Measurements from ENCODE around the gene CBLIF.
A peak's percentile ranks its signal among the peaks of the same experiment; 100 is the strongest.
"Not testable (repeated sequence)": the region's sequence is repeated elsewhere in the genome, so short reads cannot be mapped to it uniquely, and the experiment has no call there.

Gene CBLIF

DNA sequence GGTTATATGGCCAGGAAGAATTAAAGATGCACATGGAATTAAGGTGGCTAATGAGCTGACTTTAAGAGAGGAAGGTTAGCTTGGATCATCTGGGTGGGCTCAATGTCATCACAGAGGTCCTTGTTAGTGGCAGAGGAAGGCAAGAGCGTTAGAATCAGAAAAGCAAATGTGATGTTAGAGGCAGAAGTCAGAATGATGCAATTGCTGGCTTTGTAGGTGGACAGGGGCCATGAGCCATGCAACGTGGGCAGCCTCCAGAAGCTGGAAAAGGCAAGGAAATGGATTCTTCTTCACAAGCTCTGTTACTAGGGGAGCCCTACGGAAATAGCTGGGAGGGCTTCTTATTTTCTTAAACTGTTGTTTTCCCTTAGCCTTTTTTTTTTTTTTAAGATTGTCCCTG lies 2.3 kb upstream of the CBLIF start:
- no peak for DNase-seq (ENCODE audit: low read depth)

DNA sequence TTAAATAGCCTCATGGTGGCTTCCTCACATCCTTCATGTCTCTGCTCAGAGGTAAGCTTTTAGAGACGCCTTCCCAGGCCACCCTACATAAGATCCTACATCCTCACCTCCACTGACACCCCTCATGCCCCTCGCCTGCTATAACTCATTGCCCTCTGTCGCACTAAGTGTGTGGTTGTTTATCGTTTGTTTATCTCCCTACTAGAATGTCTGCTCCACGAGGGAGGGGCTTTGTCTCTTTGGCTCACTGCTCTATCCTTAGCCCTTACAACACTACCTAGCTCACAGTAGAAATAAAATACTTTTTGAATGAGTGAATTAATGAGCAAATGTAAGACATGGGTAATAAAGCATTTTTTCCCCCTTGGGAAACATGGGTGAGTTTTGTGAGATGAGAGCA lies 1.3 kb upstream of the CBLIF start:
- DNase-seq (ENCODE audit: low read depth), result no peak

DNA sequence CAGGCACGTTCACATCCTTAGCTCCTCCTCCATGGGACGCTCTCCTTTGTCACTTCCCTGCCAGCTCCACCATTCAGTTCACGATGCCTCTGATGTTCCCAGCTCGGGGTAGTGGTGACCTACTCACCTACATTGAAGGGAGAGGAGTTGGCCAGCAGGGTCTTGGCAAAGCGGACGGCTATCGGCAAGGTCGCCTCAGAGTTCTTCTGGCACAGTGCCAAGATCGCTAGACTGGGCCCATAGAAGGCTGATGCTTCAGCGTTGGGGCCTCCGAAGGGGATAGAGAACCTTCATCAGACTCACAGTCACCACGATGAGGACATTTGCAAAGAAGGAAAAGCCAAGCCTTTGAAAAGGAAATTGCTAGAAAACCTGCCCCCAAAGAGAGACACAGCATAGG lies 3.0 kb downstream of the CBLIF start:
- DNase-seq (ENCODE audit: low read depth), result no peak

DNA sequence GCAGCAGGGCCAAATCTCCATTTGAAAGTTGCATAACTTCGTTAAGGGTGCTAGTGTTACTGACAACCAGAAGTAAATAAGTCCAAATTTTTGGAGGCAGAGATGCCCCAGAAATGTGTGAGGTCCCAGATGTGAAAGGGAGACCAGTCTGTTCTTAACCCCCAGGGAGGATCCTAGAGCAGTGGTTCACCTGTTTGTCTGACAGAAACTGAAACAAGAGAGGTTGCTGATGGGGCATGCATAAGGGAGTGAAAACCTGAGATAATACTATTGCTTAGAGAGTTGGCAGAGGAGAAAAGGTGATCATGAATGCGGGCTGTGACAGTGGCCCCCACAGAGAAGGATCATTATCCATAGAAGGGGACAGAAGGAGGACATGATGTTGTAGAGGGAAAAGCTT lies 3.8 kb downstream of the CBLIF start:
- no peak for DNase-seq (ENCODE audit: low read depth)

DNA sequence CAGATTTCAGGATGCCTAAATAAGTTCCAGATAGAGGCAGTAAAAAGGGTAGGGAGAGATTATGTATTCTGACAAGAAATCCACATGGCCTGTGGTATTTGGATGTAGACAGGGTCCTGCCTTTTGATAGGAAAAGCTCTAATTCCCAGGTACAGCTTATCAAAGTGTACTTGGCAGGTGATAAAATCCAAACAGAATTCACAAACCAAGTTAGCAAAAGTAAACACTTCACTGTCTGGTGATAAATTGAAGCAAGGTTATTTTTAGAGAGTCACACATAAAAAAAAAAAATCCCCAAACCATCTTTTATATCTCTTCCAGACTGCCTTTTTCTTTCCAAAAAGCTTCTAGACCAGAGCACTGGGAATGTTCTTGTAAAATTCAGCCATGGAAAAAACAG lies 5.7 kb downstream of the CBLIF start:
- DNase-seq (ENCODE audit: low read depth), result no peak

DNA sequence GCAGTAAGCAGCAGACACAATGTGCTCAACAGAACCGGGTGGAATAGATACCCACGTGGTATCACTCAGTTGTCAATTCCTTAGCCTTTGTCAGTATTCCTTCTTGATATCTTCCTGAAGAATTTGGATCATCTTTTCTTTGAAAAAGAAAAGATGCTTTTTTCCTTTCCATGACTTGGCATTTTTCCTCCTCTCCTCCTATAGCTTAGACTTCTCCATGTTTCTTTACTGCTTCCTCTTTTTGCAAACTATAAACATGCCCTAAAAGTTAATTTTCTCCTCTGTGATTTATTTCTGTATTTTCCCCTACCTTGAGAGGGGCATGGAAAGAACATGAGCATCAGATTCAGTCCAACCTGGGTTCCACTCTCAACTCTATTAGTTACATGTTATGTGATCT lies 11.7 kb downstream of the CBLIF start:
- DNase-seq (ENCODE audit: low read depth), result no peak

DNA sequence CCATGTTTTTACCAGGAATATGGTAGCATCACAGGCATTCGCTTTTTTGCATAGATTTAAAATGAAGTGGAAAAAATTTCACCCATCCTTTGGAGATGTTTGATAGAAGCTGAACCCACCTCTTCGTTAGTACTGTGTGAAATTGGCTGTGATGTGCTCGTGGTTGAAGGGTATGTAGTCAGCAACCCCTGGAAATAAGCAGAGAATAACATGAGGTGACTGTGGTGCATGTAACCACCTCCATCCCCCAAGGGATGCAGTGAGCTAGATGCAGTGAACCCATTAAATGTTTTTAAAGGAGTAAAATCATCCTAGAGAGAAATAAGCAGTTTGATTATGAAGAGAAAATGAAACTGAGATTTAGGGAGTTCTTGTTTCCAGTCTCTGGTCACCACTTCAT lies 15.9 kb downstream of the CBLIF start:
- no peak for DNase-seq (ENCODE audit: low read depth)

DNA sequence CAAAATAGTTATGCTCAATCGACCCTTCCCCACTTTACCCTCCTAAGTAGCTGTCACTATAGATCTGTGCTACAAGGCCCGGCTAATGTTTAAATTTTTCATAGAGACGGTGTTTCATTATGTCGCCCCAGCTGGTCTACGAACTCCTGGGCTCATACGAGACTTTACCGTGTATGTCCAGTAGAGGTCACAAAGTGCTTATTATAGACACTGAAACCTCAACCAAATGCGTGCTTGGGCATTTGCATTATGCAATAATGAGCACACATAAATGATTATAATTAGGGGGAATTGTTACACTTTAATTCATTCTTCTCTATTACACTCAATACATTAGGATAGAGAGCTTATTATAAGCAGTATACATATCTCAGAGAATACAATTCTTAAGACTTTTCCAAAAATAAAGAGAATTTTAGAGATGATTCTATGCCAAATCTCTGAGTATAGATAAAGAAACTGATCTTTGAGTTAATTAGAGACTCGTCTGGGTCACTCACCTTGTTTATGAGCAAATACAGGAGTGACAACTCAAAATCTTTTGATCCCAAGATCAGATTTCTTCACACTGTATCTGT lies 22.2 kb downstream of the CBLIF start:
- DNase-seq (ENCODE audit: low read depth), result peak; percentile 33

DNA sequence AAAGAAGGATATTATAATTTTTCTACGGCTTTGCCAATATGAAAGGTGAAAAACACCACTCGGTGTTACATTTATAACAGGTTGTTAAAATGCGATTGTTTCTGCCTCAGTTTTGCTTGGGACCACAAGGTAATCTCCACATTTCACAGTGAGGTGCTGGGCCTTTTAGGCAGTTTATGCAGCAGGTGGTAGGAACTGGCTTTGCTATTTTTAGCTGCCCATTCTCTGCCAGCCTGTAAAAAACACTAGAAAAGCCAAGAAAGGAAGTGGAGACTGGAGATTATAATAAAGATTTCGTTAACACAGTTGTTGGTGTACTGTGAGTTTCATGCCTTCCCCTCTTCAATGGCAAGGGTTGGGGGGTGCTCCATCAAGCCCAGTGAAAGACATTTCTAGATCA lies 26.7 kb downstream of the CBLIF start:
- no peak for DNase-seq (ENCODE audit: low read depth)

DNA sequence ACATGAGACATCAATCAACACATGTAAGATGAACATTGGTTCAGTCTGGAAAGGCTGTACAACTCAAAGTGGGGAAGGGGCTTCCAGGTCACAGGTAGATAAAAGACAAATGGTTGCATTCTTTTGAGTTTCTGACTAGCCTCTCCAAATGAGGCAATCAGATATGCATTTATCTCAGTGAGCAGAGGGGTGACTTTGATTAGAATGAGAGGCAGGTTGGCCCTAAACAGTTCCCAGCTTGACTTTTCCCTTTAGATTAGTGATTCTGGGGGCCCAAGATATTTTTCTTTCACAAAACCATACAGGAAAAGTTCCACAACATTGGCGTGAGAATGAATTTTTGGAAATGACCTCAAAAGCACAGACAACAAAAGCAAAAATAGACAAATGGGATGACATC lies 28.9 kb downstream of the CBLIF start:
- DNase-seq (ENCODE audit: low read depth), result not testable (repeated sequence)

DNA sequence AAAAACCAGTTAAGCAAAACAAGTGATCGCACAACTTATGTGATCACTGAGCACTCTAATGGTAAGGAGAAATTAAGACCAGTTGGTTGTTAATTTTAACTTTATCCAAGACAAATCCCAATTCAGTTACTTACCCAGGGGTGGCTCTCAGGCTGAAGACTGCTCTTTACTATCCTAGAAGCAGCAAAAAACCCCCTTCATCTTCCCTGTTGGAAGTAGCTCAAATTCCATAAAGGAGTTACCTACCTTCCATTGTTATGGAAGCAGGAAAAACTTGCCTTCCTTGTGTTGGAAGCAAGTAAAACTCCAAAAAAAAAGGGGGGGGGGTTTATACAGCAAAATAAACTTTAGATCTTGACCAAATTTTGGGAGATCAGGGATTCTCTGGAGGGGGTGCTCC lies 29.5 kb downstream of the CBLIF start:
- no peak for DNase-seq (ENCODE audit: low read depth)

DNA sequence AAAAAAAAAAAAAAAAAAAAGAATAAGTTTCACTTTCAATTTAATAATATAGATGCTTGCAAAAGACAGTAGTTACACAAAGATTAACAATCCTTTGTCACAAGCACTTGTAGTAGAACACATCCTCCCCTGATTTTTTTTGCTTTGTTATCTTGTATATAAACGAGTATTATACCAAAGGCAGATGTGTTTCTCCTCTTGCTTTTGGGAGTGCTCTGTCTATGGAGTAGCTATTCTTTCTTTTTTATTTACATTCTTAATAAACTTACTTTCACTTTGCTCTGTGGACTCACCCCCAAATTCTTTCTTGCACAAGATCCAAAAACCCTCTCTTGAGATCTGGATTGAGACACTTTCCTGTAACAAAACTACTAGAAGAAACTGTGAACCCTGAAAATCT lies 31.3 kb downstream of the CBLIF start:
- DNase-seq (ENCODE audit: low read depth), result no peak

DNA sequence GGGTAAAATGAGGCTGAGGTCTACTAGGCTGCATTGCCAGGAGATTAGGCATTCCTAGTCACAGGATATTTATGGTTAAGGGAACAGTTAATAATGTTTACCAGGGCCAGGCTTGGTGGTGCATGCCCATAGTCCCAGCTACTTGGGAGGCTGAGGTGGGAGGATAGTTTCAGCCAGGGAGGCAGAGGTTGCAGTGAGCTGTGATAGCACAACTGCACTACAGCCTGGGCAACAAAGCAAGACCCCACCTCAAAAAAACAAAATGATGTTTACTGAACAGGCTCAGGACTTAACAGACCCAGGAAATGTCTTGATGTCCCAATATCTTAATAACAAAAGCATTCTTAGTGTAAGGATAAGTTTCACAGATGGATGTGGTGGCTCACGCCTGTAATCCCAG lies 31.9 kb downstream of the CBLIF start:
- no peak for DNase-seq (ENCODE audit: low read depth)

DNA sequence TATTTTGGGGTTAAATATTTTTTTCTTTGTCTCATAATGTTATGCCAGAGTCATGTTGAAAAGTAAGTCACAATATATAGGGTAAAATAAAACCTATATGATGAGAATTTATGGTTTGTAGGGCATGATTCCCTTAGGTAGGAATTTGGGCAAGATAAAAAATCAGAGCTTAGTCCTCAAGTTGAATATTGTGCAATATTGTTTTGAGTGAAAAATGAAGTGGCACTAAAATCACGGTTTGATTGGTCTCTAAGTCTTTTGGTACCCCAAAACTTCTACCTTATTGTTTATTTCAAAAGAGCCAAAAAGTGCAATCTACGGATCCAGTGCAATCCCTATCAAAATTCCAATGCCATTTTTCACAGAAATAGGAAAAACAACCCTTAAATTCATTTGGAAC lies 33.1 kb downstream of the CBLIF start:
- DNase-seq (ENCODE audit: low read depth), result no peak

DNA sequence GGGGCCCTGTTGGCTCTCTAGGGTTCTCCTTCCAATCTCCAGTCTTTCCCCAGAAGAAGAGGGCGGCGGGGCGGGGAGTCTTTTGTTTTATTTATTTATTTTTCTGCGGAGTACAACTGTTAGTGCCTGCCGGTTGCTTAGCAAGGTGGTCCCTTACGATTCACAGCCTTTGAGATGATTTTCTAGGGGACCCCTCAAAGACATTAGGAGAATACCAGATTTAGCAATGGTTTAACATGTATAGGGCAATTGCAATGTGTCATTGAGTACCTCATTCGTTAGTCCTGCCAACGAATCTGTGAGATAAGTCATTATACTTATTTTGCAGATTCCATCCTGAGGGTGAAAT lies 34.4 kb downstream of the CBLIF start:
- DNase-seq (ENCODE audit: low read depth), result no peak

DNA sequence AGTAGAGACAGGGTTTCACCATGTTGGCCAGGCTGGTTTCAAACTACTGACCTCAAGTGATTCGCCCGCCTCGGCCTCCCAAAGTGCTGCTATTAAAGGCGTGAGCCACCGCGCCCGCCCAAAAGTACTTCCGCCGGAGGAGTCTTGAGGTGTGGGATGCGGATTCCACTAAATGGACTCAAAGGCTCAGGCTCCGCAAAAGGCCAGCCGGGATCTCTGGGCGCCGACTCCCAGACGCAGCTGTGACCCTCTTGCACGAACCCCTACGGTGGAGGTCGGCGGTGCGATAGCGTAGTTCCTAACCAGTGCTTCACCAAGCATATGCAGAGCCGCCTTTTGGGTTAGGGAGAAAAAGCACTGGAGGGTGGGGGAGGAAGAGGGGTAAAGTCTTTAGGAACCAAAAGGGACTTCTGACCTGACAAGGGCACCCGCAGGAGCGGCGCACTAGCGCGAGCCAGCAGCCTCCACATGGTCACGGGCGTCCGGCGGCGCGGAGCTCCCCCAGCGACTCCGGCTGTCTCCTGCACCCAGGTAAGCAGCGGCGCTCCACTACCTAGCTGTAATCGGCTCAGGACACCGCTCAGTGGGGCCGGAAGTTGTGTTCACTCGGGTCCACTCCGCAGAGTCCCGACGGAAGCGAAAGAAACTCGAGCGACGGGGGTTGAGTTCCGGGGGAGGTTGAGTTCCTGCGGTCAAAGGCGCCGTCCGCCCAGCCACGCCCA lies 34.9 kb downstream of the CBLIF start, which contains the start of gene MRPL16:
Gene MRPL16, minus strand, starts transcription at position 590 of the 722 bp plus-strand sequence. Its CDS starts 120 bp downstream, at position 470.
- peak; percentile 80 for DNase-seq (ENCODE audit: low read depth)

DNA sequence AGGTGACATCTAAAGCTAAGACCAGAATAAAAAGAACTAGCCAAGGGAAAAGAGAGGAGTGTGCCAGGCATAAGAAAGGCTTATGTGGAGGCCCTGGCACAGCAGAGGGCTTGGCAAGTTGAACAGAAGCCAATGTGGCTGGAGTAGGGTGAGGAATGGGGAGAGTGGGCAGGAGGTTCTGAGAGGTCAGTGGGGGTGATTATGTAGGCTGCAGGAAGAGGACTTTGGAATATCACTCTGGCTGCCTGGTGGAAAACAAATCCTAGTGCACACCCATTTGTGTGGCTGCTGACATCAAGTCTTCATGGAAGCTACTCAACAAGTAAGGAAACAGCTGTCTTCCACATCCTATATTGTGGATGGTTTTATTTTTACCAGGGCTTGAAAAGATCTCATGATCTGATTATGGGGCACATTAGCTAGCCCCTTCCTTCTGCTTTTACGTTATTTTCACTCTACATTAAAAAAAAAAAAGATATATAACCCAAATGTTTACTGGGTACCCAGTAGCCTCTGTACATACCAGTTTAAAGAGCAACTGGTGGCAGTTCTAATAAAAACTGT lies 38.2 kb downstream of the CBLIF start:
- no peak for DNase-seq (ENCODE audit: low read depth)

DNA sequence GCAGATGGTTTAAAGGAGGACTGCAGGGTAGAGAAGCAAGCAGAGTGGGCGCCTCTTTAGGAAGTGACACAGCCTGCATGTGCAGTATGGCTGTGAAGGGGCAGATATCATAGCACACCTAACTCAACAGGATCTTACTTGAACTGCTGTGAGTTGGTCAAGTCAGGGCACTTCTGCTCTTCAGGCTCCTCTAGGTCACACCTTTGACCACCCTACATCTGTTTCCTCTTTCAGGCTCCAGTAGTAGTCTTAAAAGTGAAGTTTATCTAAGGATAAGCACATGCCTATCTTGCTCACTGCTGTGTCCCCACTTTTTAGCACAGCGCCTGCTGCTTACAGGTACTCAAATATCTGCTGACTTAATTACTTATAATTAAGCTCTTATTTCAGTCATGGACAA lies 41.2 kb downstream of the CBLIF start:
- no peak for DNase-seq (ENCODE audit: low read depth)

DNA sequence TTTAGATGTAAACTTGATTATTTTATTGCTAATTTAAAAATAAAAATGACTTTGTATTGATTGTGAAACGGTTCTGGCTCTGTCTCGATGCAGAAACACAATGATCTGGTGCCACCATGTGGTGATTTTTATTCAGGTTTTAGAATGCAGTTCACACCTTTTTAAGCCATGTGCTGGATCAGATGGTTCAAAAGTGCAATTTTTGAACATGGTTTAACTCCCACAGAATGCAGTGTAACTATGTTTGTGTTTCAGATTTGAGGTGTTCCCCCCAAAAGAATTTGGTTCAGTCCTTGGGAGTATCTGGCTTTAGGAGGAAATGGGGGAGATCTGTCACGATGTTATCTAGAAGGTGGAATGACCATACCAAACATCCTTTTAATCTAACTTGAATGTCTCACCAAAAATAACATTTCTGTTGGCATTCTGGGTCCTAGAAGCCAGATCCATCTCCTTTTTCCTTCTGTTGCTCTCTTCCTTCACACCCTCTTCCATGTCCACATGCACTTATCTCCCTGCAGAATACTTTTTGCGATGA lies 42.6 kb downstream of the CBLIF start:
- DNase-seq (ENCODE audit: low read depth), result peak; percentile 38

DNA sequence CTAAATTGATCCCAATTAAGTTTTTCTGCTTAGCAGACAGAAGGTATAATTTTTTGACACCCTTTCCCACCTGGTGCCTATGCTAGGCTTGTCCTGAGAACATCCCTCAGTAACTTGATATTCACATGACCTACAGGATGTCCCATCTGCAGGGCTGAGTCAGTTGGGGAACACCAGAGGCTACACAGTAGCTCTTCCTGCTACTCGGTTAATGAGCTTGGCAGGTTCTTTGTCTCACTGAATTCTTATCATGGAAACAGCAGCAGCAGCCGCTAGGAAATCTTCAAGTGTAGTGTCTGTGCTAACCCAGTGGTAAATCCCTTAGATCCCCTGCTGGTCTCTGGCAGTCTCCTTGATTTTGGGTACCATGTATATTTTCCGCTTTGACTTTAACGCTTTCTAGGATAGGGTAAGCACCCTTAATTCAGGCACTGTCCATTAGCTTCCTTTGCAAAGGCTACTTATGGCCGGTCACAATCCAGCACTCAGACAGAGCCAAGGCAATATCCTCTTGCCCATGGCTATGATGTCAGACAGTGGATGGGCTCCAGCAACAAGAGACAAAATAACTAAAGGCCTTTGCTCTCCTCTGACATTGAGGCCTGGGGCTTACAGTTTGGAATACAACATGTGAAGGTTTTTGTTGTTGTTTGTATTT lies 43.2 kb downstream of the CBLIF start:
- no peak for DNase-seq (ENCODE audit: low read depth)

DNA sequence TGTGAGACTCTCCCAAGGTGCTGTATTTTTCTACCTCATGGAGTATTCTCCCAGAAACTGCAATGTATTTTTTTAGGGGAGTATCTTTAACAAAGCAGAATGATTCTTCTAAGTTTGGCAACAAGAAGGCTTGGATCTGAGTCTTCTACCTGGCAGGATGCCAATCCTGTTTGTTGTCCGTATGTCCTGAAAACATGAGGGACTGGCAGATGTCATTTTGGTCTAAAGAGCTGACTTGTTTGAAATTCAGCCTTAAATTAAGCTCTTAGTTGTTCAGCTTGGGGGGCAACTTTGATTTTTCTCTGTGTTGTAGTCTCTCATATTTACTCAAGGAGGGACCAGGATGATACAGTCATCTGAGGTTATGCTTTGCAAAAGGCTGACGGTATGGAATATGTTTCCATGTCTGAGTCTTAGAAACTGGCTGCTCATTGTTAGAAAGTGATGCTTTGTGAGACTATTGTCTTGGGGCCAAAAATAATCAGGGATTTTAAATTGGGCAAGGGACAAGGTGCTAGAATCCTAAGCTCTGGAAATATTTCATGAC lies 44.1 kb downstream of the CBLIF start:
- no peak for DNase-seq (ENCODE audit: low read depth)

DNA sequence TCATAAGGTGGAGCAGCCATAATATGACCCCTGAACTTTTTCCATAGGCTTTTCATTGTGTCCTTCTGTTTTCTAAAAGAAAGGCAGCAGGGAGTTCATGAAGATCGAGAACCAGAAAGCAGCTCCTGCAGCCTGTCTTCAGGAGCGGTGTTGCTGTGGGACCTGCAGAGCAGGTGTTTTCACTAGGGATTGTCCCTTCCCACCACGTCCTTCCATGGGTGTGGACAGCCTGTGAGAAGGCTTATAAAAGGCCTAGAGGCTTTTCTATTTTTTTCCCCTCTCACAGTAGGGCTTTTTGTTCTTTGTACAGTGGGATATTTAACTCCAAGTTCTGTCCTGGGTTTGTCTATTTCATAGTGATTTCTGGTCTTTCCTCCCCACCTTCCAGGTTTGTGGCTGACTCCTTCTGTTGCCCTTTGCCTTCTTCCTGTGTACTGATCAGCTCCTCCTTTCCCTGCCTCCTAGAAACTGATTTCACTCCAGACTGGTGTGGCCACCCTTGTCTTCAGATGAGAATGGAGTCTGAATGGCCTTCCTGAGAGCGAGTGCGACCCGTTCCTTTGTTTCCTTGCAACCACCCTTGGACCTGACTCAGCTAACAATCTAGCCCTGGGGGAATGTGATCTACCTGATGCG lies 44.8 kb downstream of the CBLIF start:
- DNase-seq (ENCODE audit: low read depth), result no peak

All from HS-5 (cell line).